HepG2 (cell line): ENCODE results near the gene FOSB.

Source experiments
- ATF3 ChIP-seq: sonication (generic); formaldehyde crosslinking; IDR thresholded peaks from 2 replicates; pipeline ENCODE4 v1.4.0; 2020; ENCODE audit warnings: missing genetic modification reagents
- ATF7-NPFF ChIP-seq: sonication (generic); formaldehyde crosslinking; IDR thresholded peaks from 2 replicates; pipeline ENCODE4 v1.8.1; 2023; ENCODE audit warnings: mild to moderate bottlenecking, low read depth, missing genetic modification reagents, moderate library complexity
- TRIM22 ChIP-seq: fragments of 450-650 bp; IDR thresholded peaks from 2 replicates; pipeline ENCODE4 v1.6.1; 2017
- ZNF264 ChIP-seq: sonication (generic); formaldehyde crosslinking; IDR thresholded peaks from 2 replicates; pipeline ENCODE4 v1.4.0; 2020; ENCODE audit warnings: missing genetic modification reagents
- ZNF329 ChIP-seq: sonication (generic); formaldehyde crosslinking; IDR thresholded peaks from 2 replicates; pipeline ENCODE4 v1.9.0; 2021; ENCODE audit warnings: low read depth, mild to moderate bottlenecking, missing genetic modification reagents
- TF ChIP-seq, protein P1 (sequence below): sonication (generic); formaldehyde crosslinking; IDR thresholded peaks from 2 replicates; pipeline ENCODE4 v1.5.0; 2020; ENCODE audit warnings: mild to moderate bottlenecking, missing genetic modification reagents, moderate library complexity
- TF ChIP-seq, protein P2 (sequence below): sonication (generic); formaldehyde crosslinking; IDR thresholded peaks from 2 replicates; pipeline ENCODE4 v1.4.0; 2020; ENCODE audit warnings: missing genetic modification reagents, borderline replicate concordance

GRCh38 chr19:45420871-45421270 lies 46.9 kb upstream of the FOSB start:
- TF ChIP-seq, protein P1, sequence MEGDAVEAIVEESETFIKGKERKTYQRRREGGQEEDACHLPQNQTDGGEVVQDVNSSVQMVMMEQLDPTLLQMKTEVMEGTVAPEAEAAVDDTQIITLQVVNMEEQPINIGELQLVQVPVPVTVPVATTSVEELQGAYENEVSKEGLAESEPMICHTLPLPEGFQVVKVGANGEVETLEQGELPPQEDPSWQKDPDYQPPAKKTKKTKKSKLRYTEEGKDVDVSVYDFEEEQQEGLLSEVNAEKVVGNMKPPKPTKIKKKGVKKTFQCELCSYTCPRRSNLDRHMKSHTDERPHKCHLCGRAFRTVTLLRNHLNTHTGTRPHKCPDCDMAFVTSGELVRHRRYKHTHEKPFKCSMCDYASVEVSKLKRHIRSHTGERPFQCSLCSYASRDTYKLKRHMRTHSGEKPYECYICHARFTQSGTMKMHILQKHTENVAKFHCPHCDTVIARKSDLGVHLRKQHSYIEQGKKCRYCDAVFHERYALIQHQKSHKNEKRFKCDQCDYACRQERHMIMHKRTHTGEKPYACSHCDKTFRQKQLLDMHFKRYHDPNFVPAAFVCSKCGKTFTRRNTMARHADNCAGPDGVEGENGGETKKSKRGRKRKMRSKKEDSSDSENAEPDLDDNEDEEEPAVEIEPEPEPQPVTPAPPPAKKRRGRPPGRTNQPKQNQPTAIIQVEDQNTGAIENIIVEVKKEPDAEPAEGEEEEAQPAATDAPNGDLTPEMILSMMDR: no peak
- no peak for TF ChIP-seq TRIM22
- TF ChIP-seq ATF3 (CRISPR knock-in tag): no peak
- no peak for TF ChIP-seq ZNF264 (CRISPR knock-in tag)
- TF ChIP-seq ZNF329: no peak
- TF ChIP-seq, protein P2, sequence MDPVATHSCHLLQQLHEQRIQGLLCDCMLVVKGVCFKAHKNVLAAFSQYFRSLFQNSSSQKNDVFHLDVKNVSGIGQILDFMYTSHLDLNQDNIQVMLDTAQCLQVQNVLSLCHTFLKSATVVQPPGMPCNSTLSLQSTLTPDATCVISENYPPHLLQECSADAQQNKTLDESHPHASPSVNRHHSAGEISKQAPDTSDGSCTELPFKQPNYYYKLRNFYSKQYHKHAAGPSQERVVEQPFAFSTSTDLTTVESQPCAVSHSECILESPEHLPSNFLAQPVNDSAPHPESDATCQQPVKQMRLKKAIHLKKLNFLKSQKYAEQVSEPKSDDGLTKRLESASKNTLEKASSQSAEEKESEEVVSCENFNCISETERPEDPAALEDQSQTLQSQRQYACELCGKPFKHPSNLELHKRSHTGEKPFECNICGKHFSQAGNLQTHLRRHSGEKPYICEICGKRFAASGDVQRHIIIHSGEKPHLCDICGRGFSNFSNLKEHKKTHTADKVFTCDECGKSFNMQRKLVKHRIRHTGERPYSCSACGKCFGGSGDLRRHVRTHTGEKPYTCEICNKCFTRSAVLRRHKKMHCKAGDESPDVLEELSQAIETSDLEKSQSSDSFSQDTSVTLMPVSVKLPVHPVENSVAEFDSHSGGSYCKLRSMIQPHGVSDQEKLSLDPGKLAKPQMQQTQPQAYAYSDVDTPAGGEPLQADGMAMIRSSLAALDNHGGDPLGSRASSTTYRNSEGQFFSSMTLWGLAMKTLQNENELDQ (CRISPR knock-in tag): no peak
- no peak for TF ChIP-seq ATF7-NPFF (CRISPR knock-in tag)
